K562 treated with DMSO at 1 percent for 24 hours (cell line): ENCODE results near the gene KLHL1. TPM values are rescaled to one million over a fixed set of nuclear protein-coding genes. Genes with fewer than 3 reads are reported as not detected.

Experiments used
- total RNA-seq: library from RNA; unstranded; fragments of 300-600 nt; gene quantifications from 2 replicates; pipeline ENCODE4 v1.2.3, GENCODE V29; 2022; ENCODE audit warnings: low read depth; ENCODE audit not compliant: insufficient read depth

KLHL1 gene
- not detected in 2 replicates for total RNA-seq

GRCh38 chr13:70108356-70109105 lies at the start of gene KLHL1:
Gene KLHL1, minus strand, starts transcription at chr13:70108452. Its CDS starts 753 bp downstream, at chr13:70107699.

GRCh38 chr13:70107498-70108281 lies 562 bp downstream of the KLHL1 start, which contains the start of gene ATXN8OS:
Gene ATXN8OS, plus strand, starts transcription at chr13:70107826.

Other genes with a start within 250 kb of the KLHL1 start
- not detected in 2 replicates for gene ATXN8OS, start 626 bp downstream of the KLHL1 start, total RNA-seq